ENCODE data around the gene ENTREP3.

- no peak for TF ChIP-seq CTCF (IDR thresholded peaks at IDR 0.05; ENCODE audit: poor library complexity)
- no peak for TF ChIP-seq EZH2phosphoT487 (IDR thresholded peaks at IDR 0.05; ENCODE audit: low read depth, severe bottlenecking, unreplicated experiment)
Observed at GRCh38 chr1:155255243-155256007, at the start of gene ENTREP3.
